ENCODE results near the gene NTN1. TPM values are rescaled to one million over a fixed set of nuclear protein-coding genes. Genes with fewer than 3 reads are reported as not detected.
A peak's percentile ranks its signal among the peaks of the same experiment; 100 is the strongest.

The NTN1 gene
- total RNA-seq, 1 donor from 2014 or later, result 4.1 TPM

DNA sequence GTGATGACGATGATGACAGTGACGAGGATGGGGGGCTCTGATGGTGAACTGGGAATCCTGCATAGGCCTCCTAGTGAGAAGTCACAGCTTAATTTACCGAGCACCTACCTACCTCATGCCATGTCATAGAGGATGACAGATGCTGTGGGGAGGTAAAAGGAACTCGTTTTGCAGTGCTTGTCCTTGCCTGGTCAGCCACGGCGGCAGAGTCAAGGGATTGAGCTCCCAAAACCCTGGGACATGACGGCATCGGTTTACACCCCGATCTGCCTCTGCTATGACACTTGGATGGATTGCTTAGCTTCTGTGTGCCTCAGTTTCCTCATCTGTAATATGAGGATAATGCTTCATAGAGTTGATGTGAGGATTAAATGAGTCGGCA is 103.2 kb downstream of the NTN1 start:
- H3K9me3 ChIP-seq, result no peaks in the 10 kb centered on the region
- no peak for TF ChIP-seq CTCF (IDR thresholded peaks at IDR 0.05)
- no peak overlapping the region for H3K27ac ChIP-seq
- peak; percentile 11 for DNase-seq
- H3K27me3 ChIP-seq, result no peaks in the 10 kb centered on the region
- H3K36me3 ChIP-seq, result no peaks in the 10 kb centered on the region
- no peak overlapping the region for H3K4me3 ChIP-seq
- H3K4me1 ChIP-seq, result no peaks in the 10 kb centered on the region
- intact Hi-C loops (cut with DNase I), result no loop called here
- no peak for ATAC-seq

- intact Hi-C loops (cut with DNase I), result no loop called here
- no peaks in the 10 kb centered on the region for H3K36me3 ChIP-seq
- H3K4me3 ChIP-seq, result no peak overlapping the region
- TF ChIP-seq CTCF (IDR thresholded peaks at IDR 0.05), result no peak
- ATAC-seq (no peak), DNase-seq (no peak)
- no peaks in the 10 kb centered on the region for H3K4me1 ChIP-seq
- H3K27ac ChIP-seq, result no peak overlapping the region
- no peaks in the 10 kb centered on the region for H3K27me3 ChIP-seq
- H3K9me3 ChIP-seq, result no peaks in the 10 kb centered on the region
These were observed 104.4 kb downstream of the NTN1 start for GRCh38 chr17:9125722-9126121.

GRCh38 chr17:9127340-9127739 is 106.0 kb downstream of the NTN1 start:
- Histone ChIP-seq H3K4me1 (no peaks in the 10 kb centered on the region), H3K27me3 (no peaks in the 10 kb centered on the region), H3K9me3 (no peaks in the 10 kb centered on the region), H3K4me3 (no peak overlapping the region), H3K36me3 (no peaks in the 10 kb centered on the region), H3K27ac (no peak overlapping the region)
- intact Hi-C loops (cut with DNase I), result no loop called here
- no peak for ATAC-seq
- DNase-seq, result no peak
- TF ChIP-seq CTCF (IDR thresholded peaks at IDR 0.05), result no peak

GRCh38 chr17:9131371-9131770 is 110.1 kb downstream of the NTN1 start:
- Histone ChIP-seq H3K9me3 (no peaks in the 10 kb centered on the region), H3K4me1 (no peaks in the 10 kb centered on the region), H3K4me3 (no peak overlapping the region), H3K36me3 (no peaks in the 10 kb centered on the region), H3K27me3 (no peaks in the 10 kb centered on the region), H3K27ac (no peak overlapping the region)
- ATAC-seq, result no peak
- no peak for DNase-seq
- intact Hi-C loops (cut with DNase I), result no loop called here
- no peak for TF ChIP-seq CTCF (IDR thresholded peaks at IDR 0.05)

GRCh38 chr17:9132291-9132690 is 111.0 kb downstream of the NTN1 start:
- H3K27me3 ChIP-seq, result no peaks in the 10 kb centered on the region
- no peak for TF ChIP-seq CTCF (IDR thresholded peaks at IDR 0.05)
- no peak for ATAC-seq
- no peaks in the 10 kb centered on the region for H3K36me3 ChIP-seq
- DNase-seq, result no peak
- H3K27ac ChIP-seq, result no peak overlapping the region
- H3K4me3 ChIP-seq, result no peak overlapping the region
- intact Hi-C loops (cut with DNase I), result no loop called here
- H3K9me3 ChIP-seq, result no peaks in the 10 kb centered on the region
- H3K4me1 ChIP-seq, result no peaks in the 10 kb centered on the region

DNA sequence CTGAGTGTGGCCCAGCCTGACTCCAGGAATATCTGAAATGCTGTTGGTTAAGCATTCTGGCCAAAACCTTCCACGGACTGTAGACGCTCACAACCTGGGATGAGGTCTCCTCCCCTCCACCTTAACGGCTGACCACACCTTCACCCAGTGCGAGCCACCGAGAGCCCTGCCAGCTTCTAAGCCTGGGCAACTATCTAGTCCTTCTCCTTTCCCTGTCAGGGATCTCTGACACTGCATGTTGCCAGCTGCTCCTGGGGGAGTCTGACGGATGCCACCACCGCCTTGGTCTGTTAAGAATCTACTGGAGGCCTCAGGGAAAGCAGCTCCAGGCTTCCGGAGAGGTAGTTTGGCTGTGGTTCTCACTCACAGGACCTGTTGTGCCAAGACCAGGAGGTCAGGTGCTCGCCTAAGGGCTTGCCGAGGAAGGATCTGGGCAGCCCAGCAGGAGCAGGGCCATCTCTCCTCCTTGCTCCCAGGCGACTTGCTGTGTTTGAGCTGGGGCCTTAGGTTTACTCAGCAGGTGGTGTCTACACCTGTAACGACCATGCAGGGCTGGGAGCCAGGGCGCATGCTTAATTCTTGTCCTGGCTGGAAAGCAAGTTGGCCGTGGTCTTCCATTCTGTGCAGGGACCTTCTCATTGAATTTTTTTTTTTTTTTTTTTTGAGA is 111.8 kb downstream of the NTN1 start:
- H3K4me1 ChIP-seq, result no peaks in the 10 kb centered on the region
- intact Hi-C loops (cut with DNase I), result no loop called here
- H3K27ac ChIP-seq, result no peak overlapping the region
- no peak for ATAC-seq
- no peak overlapping the region for H3K4me3 ChIP-seq
- DNase-seq, result no peak
- no peaks in the 10 kb centered on the region for H3K27me3 ChIP-seq
- TF ChIP-seq CTCF (IDR thresholded peaks at IDR 0.05), result no peak
- H3K9me3 ChIP-seq, result no peaks in the 10 kb centered on the region
- H3K36me3 ChIP-seq, result no peaks in the 10 kb centered on the region

Measured in upper lobe of right lung (tissue), 1 donor.